Measurements from ENCODE around the gene SNAP29. TPM values are rescaled to one million over a fixed set of nuclear protein-coding genes. Genes with fewer than 3 reads are reported as not detected.

Gene SNAP29
- total RNA-seq, 1 experiment from 2014 or later, result 24.5 TPM

DNA sequence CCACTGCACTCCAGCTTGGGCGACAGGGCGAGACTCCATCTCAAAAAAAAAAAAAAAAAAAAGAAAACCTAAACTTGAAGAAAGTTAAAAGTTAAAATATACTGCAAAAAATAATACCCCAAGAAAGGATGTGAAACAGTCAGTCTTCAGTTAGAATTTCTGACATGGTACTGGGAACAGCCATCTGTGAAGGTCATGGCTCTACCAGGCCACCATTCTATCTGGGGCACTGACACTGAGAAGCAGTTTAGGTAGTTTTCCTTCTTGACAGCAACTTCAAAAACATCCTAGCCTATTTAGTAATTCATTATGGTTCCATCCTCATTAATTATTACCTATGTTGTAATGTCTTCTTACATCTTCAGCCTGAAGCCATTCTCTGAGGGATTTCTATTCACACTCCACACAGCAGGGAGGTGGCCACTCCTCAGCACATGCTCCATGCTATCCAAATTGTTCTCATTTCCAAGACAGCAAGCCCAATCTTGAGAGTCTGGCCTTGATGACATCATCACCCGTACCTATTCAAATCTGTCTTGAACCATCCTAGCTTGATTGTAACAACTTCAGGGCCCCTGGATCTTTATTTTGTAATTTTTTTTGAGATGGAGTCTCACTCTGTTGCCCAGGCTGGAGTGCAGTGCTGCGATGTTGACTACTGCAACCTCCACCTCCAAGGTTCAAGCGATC, 46.7 kb upstream of the SNAP29 start:
- H3K9me3 ChIP-seq (ENCODE audit: control insufficient read depth, insufficient read depth, low read depth, low read length), result no peaks in the 10 kb centered on the region
- intact Hi-C loops (cut with micrococcal nuclease; ENCODE audit: unreplicated experiment), result no loop called here
- no peak overlapping the region for H3K4me3 ChIP-seq (ENCODE audit: low read depth in 2 of 2, low read length in 2 of 2)
- H3K36me3 ChIP-seq (ENCODE audit: control insufficient read depth, insufficient read depth, low read length), result peaks cover 4% of the 10 kb centered on the region; the same call in 1 of the 2 replicates
- DNase-seq (ENCODE audit: low read depth, low spot score), result no peak
- H3K27ac ChIP-seq (ENCODE audit: low read length), result no peak overlapping the region
- ChIA-PET POLR2A (no interaction called here), CTCF (no interaction called here)
- ATAC-seq, result no peak
- no peak for TF ChIP-seq TCF7L2 (IDR thresholded peaks at IDR 0.05; ENCODE audit: low read depth, low read length)
- TF ChIP-seq POLR2AphosphoS5 (IDR thresholded peaks at IDR 0.05; ENCODE audit: low read depth, low read length), result no peak
- TF ChIP-seq, protein P1, sequence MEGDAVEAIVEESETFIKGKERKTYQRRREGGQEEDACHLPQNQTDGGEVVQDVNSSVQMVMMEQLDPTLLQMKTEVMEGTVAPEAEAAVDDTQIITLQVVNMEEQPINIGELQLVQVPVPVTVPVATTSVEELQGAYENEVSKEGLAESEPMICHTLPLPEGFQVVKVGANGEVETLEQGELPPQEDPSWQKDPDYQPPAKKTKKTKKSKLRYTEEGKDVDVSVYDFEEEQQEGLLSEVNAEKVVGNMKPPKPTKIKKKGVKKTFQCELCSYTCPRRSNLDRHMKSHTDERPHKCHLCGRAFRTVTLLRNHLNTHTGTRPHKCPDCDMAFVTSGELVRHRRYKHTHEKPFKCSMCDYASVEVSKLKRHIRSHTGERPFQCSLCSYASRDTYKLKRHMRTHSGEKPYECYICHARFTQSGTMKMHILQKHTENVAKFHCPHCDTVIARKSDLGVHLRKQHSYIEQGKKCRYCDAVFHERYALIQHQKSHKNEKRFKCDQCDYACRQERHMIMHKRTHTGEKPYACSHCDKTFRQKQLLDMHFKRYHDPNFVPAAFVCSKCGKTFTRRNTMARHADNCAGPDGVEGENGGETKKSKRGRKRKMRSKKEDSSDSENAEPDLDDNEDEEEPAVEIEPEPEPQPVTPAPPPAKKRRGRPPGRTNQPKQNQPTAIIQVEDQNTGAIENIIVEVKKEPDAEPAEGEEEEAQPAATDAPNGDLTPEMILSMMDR (IDR thresholded peaks at IDR 0.05), result no peak
- TF ChIP-seq SIN3A (IDR thresholded peaks at IDR 0.05; ENCODE audit: borderline replicate concordance, insufficient read depth, low read depth, low read length), result no peak
- TF ChIP-seq, protein P2, sequence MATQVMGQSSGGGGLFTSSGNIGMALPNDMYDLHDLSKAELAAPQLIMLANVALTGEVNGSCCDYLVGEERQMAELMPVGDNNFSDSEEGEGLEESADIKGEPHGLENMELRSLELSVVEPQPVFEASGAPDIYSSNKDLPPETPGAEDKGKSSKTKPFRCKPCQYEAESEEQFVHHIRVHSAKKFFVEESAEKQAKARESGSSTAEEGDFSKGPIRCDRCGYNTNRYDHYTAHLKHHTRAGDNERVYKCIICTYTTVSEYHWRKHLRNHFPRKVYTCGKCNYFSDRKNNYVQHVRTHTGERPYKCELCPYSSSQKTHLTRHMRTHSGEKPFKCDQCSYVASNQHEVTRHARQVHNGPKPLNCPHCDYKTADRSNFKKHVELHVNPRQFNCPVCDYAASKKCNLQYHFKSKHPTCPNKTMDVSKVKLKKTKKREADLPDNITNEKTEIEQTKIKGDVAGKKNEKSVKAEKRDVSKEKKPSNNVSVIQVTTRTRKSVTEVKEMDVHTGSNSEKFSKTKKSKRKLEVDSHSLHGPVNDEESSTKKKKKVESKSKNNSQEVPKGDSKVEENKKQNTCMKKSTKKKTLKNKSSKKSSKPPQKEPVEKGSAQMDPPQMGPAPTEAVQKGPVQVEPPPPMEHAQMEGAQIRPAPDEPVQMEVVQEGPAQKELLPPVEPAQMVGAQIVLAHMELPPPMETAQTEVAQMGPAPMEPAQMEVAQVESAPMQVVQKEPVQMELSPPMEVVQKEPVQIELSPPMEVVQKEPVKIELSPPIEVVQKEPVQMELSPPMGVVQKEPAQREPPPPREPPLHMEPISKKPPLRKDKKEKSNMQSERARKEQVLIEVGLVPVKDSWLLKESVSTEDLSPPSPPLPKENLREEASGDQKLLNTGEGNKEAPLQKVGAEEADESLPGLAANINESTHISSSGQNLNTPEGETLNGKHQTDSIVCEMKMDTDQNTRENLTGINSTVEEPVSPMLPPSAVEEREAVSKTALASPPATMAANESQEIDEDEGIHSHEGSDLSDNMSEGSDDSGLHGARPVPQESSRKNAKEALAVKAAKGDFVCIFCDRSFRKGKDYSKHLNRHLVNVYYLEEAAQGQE (IDR thresholded peaks at IDR 0.05; ENCODE audit: insufficient read depth in 1 of 2, low read depth in 2 of 2, low read length in 1 of 2), result no peak
- BruUV-seq (replicated peaks), result no TSS peak
- in situ Hi-C loops (cut with HindIII; ENCODE audit: low pct_unique_long_range_greater_than_20kb, low sequenced_read_pairs), result no loop called here
- no peaks in the 10 kb centered on the region for H3K4me1 ChIP-seq (ENCODE audit: control insufficient read depth, insufficient read depth, low read length)
- H3K27me3 ChIP-seq (ENCODE audit: control insufficient read depth, insufficient read depth, low read length), result no peaks in the 10 kb centered on the region

DNA sequence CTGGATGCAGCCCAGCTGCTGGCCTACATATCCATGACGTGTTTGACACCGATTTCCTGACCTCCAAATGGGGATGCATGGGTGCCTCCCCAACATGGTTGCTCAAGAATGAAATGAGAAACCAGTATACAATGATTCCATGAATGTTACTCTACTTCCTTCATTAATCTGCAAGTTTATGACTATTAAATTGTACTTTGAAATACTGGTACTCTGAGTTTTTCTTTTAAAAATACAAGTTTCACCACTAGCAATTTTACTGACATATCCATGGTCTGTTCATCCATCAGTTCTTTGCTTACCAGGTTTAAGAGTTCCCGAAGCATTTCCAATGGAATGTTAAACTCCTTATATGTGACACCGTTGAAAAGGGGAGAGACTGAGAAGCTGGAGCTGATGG, 45.8 kb upstream of the SNAP29 start:
- CTCF ChIA-PET, result no interaction called here
- BruUV-seq (replicated peaks), result no TSS peak
- in situ Hi-C loops (cut with HindIII; ENCODE audit: low pct_unique_long_range_greater_than_20kb, low sequenced_read_pairs) (no loop called here), intact Hi-C loops (cut with micrococcal nuclease; ENCODE audit: unreplicated experiment) (no loop called here)
- peaks cover 4% of the 10 kb centered on the region; the same call in 1 of the 2 replicates for H3K36me3 ChIP-seq (ENCODE audit: control insufficient read depth, insufficient read depth, low read length)
- POLR2A ChIA-PET, result interaction anchor here (0.5 kb wide), 1 partner anchor 25 kb away, joined by 5 read pairs; no protein-coding TSS in a partner anchor
- no peak for TF ChIP-seq SIN3A (IDR thresholded peaks at IDR 0.05; ENCODE audit: borderline replicate concordance, insufficient read depth, low read depth, low read length)
- TF ChIP-seq, protein P1 (IDR thresholded peaks at IDR 0.05), result no peak
- TF ChIP-seq, protein P2 (IDR thresholded peaks at IDR 0.05; ENCODE audit: insufficient read depth in 1 of 2, low read depth in 2 of 2, low read length in 1 of 2), result no peak
- TF ChIP-seq POLR2AphosphoS5 (IDR thresholded peaks at IDR 0.05; ENCODE audit: low read depth, low read length), result no peak
- no peak for TF ChIP-seq TCF7L2 (IDR thresholded peaks at IDR 0.05; ENCODE audit: low read depth, low read length)
- no peak for DNase-seq (ENCODE audit: low read depth, low spot score)
- H3K9me3 ChIP-seq (ENCODE audit: control insufficient read depth, insufficient read depth, low read depth, low read length), result no peaks in the 10 kb centered on the region
- H3K27me3 ChIP-seq (ENCODE audit: control insufficient read depth, insufficient read depth, low read length), result no peaks in the 10 kb centered on the region
- no peak overlapping the region for H3K27ac ChIP-seq (ENCODE audit: low read length)
- no peaks in the 10 kb centered on the region for H3K4me1 ChIP-seq (ENCODE audit: control insufficient read depth, insufficient read depth, low read length)
- ATAC-seq, result no peak
- H3K4me3 ChIP-seq (ENCODE audit: low read depth in 2 of 2, low read length in 2 of 2), result no peak overlapping the region

Data from Panc1 (cell line).